Spleen (tissue), 7 donors: ENCODE measurements around the gene RHBDD1.

Experiments used
- POLR2A ChIP-seq, 3 donors: fragments of 450-650 bp; IDR thresholded peaks; one replicate each; pipeline ENCODE4 v1.5.1; 2017; ENCODE audit warnings: antibody characterized with exemption in 3 of 3, mild to moderate bottlenecking in 1 of 3
- TF ChIP-seq, protein P1 (sequence below), 11 experiments: fragments of 200-600 bp in 7 of 11; fragments of 450-650 bp in 4 of 11; sonication (generic) in 4 of 11; IDR thresholded peaks in 8 of 11; conservative IDR thresholded peaks in 3 of 11; 1 replicate in 7 of 11; 2 replicates in 4 of 11; pipeline versions ENCODE4 v1.4.0 to v1.8.0; 2016 to 2021; ENCODE audit warnings: antibody characterized with exemption in 11 of 11, inconsistent platforms in 4 of 11, mild to moderate bottlenecking in 1 of 11
- donor health status: DM: no; HTN: no; CAD: no; lungs with moderate emphysema.
- donor health status: DM: no; HTN: no; CAD: no.
- donor health status: DM: no; HTN: no; CAD: no.

DNA sequence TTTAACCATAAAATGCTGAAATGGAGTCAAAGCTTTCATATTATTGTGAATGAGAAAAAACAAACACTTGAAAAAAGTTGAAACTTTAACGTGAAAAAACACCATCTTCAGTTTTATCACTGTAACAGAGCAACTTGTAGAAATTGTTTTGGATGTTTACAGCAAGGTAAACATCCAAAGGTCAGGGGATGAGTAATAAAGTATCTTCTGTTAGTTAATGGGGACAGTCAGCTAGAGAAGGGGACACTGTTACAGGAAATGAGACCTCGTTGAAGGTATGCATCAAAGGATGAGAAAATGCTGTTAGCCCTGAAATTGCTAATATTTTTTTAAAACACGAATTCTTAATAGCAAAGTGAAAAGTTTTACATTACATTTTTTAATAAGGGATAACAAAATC, 2.9 kb downstream of the RHBDD1 start:
- TF ChIP-seq, protein P1, sequence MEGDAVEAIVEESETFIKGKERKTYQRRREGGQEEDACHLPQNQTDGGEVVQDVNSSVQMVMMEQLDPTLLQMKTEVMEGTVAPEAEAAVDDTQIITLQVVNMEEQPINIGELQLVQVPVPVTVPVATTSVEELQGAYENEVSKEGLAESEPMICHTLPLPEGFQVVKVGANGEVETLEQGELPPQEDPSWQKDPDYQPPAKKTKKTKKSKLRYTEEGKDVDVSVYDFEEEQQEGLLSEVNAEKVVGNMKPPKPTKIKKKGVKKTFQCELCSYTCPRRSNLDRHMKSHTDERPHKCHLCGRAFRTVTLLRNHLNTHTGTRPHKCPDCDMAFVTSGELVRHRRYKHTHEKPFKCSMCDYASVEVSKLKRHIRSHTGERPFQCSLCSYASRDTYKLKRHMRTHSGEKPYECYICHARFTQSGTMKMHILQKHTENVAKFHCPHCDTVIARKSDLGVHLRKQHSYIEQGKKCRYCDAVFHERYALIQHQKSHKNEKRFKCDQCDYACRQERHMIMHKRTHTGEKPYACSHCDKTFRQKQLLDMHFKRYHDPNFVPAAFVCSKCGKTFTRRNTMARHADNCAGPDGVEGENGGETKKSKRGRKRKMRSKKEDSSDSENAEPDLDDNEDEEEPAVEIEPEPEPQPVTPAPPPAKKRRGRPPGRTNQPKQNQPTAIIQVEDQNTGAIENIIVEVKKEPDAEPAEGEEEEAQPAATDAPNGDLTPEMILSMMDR (IDR thresholded peaks at IDR 0.05 in 8 of 11, conservative IDR thresholded peaks at IDR 0.05 in 3 of 11), result no peak
- TF ChIP-seq POLR2A (IDR thresholded peaks at IDR 0.05), result no peak
